HG02973 (cell line): Measurements from ENCODE around the gene MTIF3.

Experiments used
- ATAC-seq: cut with Tn5 transposase; IDR thresholded peaks from one replicate; pipeline ENCODE4 v1.9.1; 2021; ENCODE audit warnings: moderate library complexity; ENCODE audit not compliant: unreplicated experiment

MTIF3 gene

DNA sequence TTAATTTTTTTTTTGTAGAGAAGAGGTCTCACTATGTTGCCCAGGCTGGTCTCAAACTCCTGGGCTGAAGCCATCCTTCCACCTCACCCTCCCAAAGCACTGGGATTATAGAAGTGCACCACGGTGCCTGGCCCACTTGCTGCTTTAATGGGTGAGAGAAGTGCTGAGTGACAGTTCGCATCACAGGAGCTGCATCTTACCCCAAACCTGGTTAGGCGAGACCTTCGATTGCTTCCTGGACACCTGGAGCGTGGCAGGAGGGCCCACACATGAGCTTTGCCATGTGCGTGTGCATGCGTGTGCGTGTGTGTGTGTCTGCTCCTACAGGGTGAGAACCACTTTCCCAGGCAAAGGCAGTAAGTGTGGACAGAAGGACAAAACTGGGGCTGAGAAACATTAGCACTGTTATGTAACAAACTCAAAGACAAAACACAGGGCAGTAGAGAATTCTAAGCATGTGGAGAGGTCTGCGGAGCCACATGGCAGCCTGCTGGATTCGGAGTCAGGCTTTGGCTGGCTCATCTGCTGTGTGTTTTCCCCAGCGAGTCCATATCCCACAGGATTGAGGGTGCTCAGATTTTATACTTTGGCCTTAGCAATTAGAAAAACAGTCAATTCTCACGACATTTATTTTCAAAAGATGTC, 11.7 kb upstream of the MTIF3 start:
- ATAC-seq: no peak

DNA sequence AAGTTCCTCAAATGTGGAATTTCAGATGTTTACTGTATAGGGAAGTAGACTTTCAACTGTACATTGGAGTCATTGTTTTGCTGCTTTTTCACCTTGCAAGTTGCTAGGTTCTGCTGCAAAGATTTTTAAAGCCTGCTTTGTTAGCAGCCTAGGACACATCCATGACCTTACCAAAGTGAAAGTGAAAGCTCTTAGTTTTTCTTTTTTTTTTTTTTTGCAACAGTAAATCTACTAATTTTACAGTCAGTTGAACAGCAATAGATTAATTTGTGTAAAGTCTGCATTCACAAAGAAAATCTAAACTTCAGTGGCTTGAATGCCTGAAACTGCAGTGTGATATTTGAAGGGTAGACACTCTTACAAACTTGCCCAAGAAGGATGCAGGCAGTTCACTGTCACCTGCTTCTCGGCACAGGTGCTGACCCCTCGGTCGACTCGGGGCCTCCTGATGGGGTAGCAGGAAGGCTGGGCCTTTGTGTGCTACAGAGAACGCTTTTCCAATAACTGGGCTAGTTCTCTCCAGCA, 5.0 kb upstream of the MTIF3 start:
- no peak for ATAC-seq

DNA sequence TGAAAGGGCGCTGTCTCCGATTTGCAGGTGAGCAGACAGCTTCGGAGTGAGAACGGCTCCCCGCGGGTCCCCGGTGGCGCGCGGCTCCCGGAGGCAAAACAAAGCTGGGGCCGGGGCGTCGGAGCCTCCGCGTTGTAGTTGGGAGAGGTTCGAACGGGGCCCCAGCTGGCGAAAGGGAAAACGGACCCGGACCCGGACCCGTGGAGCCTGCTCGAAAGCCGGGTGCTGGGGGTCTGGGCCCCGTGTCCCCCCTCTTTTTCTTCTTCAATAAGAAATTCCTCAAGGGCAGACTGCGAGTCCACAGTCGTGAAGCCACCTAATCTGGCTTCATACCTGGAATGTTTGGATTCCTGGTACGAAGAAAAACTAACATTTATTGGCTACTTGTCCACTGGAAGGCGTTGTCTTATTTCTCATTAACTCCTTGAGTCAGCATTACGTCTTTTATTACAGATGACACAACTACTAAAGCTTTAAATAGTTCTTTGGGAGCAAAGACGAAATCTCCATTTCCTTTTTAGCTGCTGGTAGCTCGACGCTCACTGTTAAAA, 632 bp upstream of the MTIF3 start:
- ATAC-seq: no peak

DNA sequence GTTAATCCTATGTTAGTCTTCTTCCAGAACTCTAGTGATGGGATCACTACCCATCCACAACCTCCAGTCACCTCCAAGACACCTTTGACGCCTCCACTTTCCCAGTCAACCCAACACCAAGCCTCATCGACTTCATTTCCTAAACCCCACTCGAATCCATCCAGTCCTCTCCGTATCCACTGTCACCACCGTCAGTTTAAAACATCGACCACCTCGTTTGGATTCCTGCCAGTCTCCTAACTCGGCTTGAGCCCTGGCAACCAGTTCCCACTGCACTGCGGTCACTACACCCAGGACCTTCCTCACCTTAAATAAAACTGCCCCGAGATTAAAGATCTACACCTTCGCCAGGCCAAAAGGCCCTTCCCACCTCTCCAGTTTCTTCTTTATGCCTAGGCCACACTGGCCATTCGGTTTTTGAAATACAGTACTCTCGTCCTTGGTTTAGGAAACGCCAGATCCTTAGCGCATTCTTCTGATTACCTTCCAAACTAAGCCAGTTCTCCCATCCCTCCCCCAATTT, 1.2 kb downstream of the MTIF3 start:
- no peak for ATAC-seq

DNA sequence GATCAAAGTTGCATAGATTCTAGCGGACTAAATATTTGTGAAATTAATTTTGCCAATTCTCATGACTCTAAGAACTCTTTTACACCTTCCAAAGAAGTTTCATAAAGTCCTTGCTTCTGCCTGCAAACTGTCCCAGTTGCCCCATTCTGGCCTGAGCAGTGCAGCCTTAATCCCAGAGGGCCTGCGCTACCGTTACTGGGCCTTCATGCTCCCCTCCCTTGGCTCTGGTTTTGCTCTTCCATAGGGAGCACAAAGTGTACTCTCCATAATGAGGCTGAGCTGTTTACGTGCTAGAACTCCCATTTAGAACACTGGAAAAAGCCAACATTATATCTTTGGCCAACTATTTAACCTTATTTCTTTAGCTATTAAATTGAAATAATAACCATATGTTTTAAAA, 2.1 kb downstream of the MTIF3 start:
- ATAC-seq: no peak

DNA sequence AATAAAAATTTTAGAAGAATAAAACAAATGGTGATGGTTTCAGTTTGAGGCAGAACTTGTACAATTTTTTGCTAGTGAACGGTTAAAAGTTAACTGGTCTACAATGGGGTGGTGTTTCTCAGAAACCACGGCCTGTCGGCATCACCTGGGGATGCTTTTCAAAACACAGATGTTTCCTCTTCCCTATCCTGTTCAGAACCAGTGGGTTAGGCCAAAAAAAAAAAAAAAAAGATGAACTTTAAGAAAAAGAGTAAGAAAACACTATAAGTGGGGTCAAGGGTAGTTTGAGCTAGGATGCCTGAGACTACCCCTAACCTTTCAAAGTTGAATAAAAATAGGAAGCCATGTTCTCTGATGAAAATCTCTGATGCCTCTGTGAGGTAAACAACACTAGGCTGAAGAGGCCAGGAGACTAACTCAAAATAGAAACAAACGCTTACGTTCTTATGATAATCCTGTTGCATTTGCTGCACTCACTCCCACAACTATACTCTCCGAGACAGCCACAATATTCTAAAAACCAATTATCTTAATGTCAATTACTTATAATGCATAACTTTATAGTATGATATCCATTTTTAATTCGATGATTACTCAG, 3.3 kb downstream of the MTIF3 start:
- no peak for ATAC-seq

DNA sequence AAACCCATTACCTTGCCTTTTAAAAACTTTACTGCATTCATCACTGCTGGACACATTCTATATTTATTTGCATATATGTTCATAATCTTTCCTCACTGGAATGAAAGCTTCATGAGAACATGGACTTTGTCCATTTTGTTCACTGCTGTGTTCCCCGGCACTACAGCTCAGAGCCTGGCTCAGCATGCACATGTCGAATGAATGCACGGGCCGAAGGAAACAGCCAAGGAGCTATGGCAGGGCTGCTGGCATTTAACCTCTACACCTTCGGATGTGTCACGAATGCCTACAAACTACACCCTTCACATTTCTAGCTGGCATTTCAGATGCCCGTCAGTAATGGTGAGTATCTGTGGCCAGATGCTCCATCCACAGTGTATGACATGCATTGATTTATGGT, 7.6 kb downstream of the MTIF3 start:
- no peak for ATAC-seq

DNA sequence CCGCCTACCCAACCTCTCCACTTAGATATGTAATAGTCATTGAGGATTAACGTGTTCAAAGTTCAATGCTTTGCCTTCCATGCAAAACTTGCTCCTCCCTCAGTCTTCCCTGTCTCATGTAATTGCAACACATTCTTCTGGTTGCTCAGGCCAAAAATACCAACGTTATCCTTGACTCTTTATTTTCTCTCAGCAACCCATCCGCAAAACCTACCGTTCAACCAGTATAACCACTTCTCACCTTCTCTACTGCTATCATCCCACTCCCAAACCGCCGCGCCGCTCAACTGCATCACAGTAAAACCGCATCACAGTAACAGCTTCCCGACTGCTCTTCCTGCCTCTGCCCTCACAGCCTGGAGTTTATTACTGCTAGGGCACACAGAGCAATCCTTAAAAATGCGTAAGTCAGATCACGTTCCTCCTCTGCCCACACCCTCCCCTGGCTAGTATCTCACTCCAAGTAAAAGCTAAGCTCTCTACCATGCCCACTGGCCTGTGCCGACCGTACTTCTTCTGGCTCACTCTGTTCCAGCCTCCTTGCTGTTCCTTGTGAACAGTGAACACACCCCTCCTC, 8.2 kb downstream of the MTIF3 start:
- no peak for ATAC-seq

DNA sequence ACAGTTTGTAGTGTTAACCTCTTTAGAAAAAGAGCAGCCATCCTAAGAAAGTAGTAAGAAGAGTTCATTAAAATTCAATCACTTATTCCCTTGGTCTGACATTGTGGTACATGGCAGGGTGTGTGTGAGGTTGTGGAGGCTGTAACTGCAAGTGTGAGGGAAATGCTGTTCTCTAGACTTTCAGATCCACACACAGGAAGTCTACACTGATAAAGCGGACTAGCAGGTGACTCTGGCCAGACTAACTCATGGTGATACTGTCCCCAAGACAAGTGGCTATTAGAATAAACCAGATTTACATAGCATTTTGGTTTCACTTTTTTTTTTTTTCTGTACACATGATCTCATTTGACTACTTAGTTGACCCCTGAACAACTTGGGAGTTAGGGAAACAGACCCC, 10.0 kb downstream of the MTIF3 start:
- no peak for ATAC-seq

DNA sequence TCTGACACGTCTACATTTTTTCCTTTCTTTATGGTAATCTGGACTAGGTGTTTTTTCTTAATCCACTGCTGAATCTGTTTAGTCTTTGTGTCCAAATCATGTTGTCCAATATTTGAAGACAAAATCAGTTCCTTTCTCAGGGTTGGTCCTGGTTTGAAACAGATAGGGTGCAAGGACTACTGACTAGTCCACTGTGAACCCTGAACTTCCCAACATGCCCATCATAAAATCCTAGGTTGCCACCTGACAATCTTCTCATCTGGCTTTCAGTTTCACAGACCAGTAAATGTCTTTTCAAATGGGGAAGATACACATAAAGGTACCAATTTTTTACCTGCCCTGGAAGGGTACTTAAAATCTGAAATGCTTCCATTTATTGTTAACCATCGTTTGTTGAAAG, 13.2 kb downstream of the MTIF3 start:
- no peak for ATAC-seq

DNA sequence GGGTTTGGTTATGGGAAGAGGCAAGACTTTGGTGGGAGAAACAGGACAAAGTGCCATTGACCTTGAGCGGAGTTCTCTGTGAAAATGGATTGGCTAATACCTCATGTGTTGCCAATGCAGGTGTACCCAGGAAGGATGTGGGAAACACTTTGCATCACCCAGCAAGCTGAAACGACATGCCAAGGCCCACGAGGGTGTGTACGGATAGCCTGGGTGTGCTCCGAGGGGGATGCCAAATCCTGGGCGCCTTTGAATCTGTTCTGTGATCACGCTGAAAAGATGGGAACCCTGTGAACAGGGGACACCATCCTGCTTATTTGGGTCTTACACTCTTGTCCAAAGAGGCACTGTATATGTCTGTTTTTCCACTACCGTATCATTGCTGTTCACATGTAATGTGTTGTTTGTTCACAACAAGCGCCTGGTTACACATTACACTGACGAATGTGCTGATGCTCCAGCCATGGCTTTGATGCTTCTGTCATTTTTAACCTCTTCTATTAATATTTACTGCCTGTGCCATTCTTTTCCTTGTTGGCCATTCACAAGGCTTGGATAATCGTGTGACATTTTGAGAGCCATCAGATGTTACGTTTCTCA, 17.7 kb downstream of the MTIF3 start:
- ATAC-seq: no peak

DNA sequence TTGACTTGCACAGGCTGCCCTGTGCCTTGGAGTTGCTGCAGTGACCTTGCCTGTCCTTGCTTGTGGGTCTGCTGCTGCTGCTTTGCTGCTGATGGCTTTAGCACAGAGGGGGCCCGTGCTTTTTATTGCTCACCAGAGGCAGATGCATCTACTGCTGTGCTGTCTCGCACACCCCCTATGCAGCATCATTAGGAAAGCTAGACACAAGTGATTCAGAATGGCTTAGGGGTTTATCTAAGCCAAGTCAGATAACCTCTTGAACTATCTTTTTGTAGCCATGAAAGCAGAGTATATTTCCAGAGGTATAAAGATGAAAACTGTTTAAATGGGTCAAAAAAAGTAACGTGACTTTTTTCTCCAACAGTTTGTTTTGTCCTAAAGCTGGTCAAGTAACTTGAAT, 18.2 kb downstream of the MTIF3 start:
- no peak for ATAC-seq

DNA sequence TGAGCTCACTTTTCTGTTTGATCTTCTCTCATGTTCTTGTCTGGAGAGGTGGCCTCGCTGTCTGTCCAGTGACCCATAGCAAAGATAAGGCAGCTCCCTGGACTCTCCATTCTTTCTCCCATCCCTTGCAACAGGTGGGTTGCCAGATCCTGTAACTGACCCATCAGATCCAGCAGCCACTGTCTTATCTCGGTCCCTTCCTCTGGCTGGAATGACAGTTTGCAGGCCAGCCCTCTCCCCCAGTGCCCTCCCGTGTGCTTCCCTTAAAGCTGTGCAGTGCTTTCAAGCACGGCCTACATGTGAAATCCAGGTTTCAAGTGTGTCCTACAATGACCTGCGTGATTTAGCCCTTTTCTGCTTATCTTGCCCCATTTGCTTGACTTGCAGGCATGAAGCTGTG, 22.2 kb downstream of the MTIF3 start:
- no peak for ATAC-seq

DNA sequence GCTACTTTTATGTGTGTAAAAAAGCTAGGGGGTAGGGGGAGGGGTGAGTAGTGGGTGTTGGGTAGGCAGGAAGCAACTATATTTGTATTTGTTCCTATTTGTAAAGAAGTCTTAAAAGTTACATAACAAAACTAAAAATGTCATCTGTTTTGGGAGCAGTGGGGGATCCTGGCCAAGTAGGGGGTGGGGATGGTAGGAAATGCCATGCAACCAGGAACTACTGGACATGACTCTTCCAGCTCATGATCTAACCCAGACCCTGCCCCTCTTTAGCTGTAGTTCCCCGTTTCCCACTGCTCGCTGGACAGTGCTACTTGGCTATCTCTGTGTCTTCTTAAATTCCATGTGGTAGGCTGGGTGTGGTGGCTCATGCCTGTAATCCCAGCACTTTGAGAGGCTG, 22.7 kb downstream of the MTIF3 start:
- no peak for ATAC-seq

DNA sequence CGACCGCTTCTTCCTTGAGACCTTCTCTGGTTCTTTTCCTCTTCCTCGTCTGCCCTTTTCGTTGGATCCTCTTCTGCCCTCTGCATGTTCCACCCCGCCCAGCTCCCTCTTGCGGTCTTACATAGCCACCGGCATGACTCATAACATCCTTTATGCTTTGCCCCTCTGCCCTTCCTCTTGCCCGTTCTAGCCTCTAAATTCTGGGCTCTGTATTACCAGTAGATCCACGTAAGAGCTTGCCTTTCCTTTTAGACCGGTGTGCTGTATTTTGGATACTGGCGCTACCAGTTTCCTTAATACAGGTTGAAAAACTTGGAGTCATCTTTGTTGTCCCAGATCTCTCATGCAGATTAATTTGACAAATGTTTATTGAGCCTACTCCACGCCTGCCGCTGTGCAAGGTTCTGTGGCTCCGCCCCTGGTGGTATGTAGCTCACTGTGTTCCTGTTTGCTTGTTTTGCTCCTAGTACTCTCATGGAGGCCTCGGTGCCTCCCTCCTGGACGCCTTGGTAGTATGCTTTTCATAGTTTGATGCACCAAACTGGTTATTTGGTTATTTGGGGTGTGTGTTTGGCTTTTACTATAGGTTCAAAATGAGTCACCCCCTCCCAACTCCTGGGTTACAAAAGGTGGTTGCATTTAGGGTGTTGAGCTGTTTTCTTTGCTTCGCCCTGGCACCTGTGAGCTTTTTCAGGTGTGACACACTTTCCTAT, 24.3 kb downstream of the MTIF3 start:
- ATAC-seq: peak; percentile 43

DNA sequence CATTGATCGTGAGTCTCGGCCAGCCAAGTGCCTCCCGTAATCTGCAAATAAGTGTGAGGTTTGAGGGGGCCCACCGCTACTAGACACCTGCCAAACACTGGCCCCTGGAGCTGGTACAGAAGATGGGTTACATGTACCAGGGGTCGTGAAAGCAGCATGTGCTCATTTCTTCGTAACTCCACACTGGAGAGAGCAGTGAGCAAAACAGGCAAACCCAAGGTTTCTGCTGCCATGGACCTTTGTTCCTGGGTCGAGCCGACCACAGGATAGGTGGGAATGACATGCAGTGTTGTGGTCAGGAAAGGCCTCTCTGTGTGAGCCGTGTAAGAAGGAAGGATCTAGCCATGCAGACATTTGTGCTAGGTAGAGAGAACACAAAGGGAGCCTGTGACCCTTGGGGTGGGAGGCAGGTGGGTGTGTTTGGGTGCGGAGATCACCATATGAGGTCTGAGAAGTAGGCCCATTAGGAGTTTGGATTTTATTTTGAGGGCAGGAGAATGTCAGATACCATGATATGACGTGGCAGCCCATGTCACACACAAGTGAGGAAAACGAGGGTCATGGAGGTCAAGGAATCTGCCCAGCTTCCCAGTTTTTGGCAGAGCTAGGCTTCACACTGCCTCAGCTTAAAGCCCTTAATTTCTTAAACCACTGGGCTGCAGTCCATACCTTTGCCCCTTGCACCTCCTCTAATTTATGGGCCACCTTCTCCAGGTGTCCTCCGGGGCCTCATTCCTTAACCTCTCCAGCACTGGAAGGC, 25.0 kb downstream of the MTIF3 start:
- ATAC-seq: no peak

DNA sequence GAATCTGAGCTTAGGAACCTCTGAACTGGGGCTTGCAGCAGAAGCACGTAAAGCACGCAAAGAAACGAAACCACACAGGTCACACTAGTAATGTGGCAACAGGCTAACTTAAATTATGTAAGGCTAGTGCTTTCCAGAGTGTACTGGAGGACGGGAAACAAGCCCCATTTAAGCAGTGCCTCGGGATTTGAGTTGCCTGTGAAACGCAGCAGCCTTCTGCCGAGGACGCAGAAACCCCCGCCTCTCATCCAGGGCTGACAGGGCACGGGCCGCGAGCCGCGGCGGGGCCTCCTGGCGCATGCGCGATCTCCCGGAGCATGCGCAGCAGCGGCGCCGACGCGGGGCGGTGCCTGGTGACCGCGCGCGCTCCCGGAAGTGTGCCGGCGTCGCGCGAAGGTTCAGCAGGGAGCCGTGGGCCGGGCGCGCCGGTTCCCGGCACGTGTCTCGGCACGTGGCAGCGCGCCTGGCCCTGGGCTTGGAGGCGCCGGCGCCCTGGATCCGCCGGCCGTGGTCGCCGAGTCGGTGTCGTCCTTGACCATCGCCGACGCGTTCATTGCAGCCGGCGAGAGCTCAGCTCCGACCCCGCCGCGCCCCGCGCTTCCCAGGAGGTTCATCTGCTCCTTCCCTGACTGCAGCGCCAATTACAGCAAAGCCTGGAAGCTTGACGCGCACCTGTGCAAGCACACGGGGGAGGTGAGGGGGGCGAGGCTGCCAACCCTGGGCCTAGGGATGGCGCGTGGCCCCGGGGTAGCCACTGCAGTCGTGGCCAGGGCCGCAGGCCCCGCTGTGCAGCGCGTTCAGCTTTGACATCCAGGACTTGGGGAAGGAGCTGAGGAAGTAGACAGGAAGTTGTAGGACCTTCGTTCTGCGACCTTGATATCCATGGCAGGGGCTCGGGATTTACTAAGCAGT, 25.9 kb downstream of the MTIF3 start, which contains the start of gene GTF3A:
GTF3A (plus strand) TSS at position 374 of the 912 bp plus-strand sequence.
- peak; percentile 58 for ATAC-seq

DNA sequence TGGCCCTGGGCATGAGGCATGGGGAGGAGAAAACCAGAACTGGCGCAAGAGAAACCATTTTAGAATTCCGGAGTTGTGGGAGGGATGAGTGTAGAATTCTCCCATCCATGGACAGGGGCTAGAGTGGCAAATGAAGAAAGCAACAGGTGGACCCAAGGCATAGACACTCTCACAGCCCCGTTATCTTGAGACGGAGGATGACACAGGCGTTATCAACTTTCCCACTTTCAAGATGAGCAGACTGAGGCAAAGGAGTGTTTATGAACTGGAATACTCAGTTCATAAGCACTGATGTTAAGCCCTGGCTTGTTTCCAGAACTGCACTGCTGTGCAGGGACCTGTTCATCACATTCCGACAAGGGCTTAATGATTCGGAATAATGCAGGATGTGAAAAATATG, 27.0 kb downstream of the MTIF3 start:
- no peak for ATAC-seq
